ENCODE results near the gene KDM2B. TPM values are rescaled to one million over a fixed set of nuclear protein-coding genes. Genes with fewer than 3 reads are reported as not detected.

Gene KDM2B
- total and polyA plus RNA-seq, 2 of the 8 experiments (the other 6 are each of a cell fraction or from before 2014, with no cell fraction given) = 111 to 162 TPM

DNA sequence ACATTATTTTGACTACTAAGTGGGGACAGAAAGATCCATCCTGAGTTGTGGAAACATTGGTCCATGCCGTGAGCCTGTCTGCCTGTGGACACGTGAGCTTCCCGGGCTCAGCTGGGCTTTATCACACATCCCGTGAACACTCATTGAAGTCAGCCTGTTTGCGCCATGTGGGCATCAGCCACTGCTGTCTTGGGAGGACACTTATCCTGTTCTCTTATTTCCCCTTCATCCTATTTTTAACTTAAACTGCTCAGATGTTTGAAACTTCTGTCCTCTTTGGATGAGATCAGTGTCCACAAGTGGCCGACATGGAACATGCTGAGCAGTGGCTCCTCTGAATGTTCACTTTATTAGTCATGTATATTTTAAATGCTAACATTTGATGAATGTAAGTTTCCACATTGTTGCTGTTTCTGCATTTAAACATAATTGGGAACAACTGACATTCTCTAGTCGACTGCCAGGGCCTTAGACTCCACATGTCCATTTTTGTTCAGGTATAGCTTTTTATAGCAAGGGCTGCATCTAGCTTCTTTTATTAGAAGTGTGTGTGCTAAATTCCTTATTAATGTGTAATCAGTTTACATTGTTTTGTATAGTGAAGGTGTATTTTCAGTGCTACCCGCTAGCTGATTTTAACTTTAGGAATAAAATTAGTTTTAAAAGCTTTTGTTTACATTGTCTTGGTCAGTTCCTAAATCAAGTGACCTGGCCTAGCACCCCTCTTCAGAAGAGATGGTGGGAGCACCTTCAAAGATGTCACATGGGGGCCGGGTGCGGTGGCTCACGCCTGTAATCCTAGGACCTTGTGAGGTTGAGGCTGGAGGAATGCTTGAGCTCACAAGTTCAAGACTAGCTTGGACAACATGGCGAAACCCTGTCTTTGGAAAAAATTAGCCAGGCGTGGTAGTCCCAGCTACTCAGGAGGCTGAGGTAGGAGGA, 156.9 kb downstream of the KDM2B start:
- no peak overlapping the region for H3K18ac ChIP-seq (ENCODE audit: extremely low read depth, low read length)
- H3K4me1 ChIP-seq (replicated peaks in 1 of 4; ENCODE audit: control insufficient read depth in 3 of 4, insufficient read depth in 4 of 4, low read length in 3 of 4) = no peaks in the 10 kb centered on the region
- no peak overlapping the region for H2AFZ ChIP-seq (ENCODE audit: low read length)
- H3K36me3 ChIP-seq (ENCODE audit: control insufficient read depth in 2 of 4, insufficient read depth in 4 of 4, low read length in 3 of 4) = peaks cover 26 to 94% (median 64%) of the 10 kb centered on the region in 4 experiments
- no peak overlapping the region for H2BK120ac ChIP-seq (replicated peaks; ENCODE audit: low read depth, low read length)
- no peak overlapping the region for H2BK5ac ChIP-seq (ENCODE audit: low read depth, low read length)
- no peak overlapping the region for H4K91ac ChIP-seq (replicated peaks; ENCODE audit: insufficient read length, low read length)
- no peak for DNase-seq (ENCODE audit: low read depth in 1 of 2, low spot score in 2 of 2)
- H3K9me3 ChIP-seq (ENCODE audit: insufficient read depth in 2 of 2, low read depth in 1 of 2, low read length in 1 of 2) = no peaks in the 10 kb centered on the region
- no peak overlapping the region for H4K8ac ChIP-seq (ENCODE audit: extremely low read depth, insufficient read depth, low read length)
- CTCF ChIA-PET (ENCODE audit: partially characterized antibody) = interaction anchor here (0.8 to 5.5 kb wide), 4 partner anchors 8 to 257 kb away, joined by 3 to 49 read pairs (median 4); no protein-coding TSS in a partner anchor
- H3K56ac ChIP-seq (replicated peaks; ENCODE audit: insufficient read length, low read depth, low read length) = no peak overlapping the region
- no peak overlapping the region for H3K23ac ChIP-seq (ENCODE audit: insufficient read length)
- peaks cover 4 to 7% of the 10 kb centered on the region in 2 experiments for H4K20me1 ChIP-seq (replicated peaks in 1 of 2; ENCODE audit: control insufficient read depth in 1 of 2, insufficient read depth in 2 of 2, low read length in 2 of 2)
- no peak overlapping the region for H2BK15ac ChIP-seq (ENCODE audit: low read length)
- no peak overlapping the region for H3K27ac ChIP-seq (ENCODE audit: low read depth, low read length)
- no peak for FAIRE-seq
- H3K23me2 ChIP-seq (ENCODE audit: low read depth, low read length) = no peaks in the 10 kb centered on the region
- TF ChIP-seq RNF2 (IDR thresholded peaks at IDR 0.05; ENCODE audit: borderline replicate concordance, low read depth, low read length, missing control alignments, poor library complexity, severe bottlenecking) (no peak), POLR2A (IDR thresholded peaks at IDR 0.05; ENCODE audit: control extremely low read depth in 1 of 2, low read depth in 2 of 2, low read length in 2 of 2) (peak in 1 of 2 experiments; percentile 0; a peak in 1 of 3 replicates), BCL11A (IDR thresholded peaks at IDR 0.05; ENCODE audit: low read depth in 2 of 2, low read length in 2 of 2) (no peak), TEAD4 (IDR thresholded peaks at IDR 0.05; ENCODE audit: low read depth, low read length) (no peak), POLR2AphosphoS5 (IDR thresholded peaks at IDR 0.05; ENCODE audit: low read depth, low read length) (0 out of 2 replicates have a peak, but pooled peaks have one; percentile 7), MAFK (IDR thresholded peaks at IDR 0.05; ENCODE audit: low read depth, low read length) (no peak), NANOG (IDR thresholded peaks at IDR 0.05; ENCODE audit: insufficient read depth, low read depth, low read length, poor library complexity, severe bottlenecking) (no peak)
- no peak overlapping the region for H2AK5ac ChIP-seq (ENCODE audit: low read depth, low read length)
- no peak overlapping the region for H2BK20ac ChIP-seq (ENCODE audit: low read length)
- H3K79me2 ChIP-seq (ENCODE audit: control insufficient read depth in 1 of 2, insufficient read depth in 2 of 2, low read length in 2 of 2) = no peaks in the 10 kb centered on the region
- no peak overlapping the region for H3K4me2 ChIP-seq (ENCODE audit: insufficient read depth in 1 of 2, low read depth in 2 of 2, low read length in 2 of 2)
- H3K4me3 ChIP-seq (ENCODE audit: extremely low read depth in 1 of 4, insufficient read depth in 2 of 4, low read depth in 3 of 4, low read length in 4 of 4) = no peak overlapping the region
- 95% methylated on average over 13 of the region's 13 CpGs; no CpG with 5 or more reads in 1 of the 2 experiments for WGBS, 2 experiments (ENCODE audit: extremely low coverage in 1 of 2, insufficient coverage in 1 of 2, insufficient read length in 1 of 2, insufficient replicate concordance in 2 of 2, low coverage in 1 of 2, low lambda C conversion rate in 2 of 2, missing lambda C conversion rate in 1 of 2)
- no peaks in the 10 kb centered on the region for H3K27me3 ChIP-seq (replicated peaks in 1 of 4; ENCODE audit: control insufficient read depth in 3 of 4, extremely low read depth in 1 of 4, insufficient read depth in 3 of 4, low read length in 3 of 4)
- no peak overlapping the region for H2BK12ac ChIP-seq (ENCODE audit: low read depth, low read length)
- POLR2A ChIA-PET (ENCODE audit: partially characterized antibody) = interaction anchor here (0.6 to 2.8 kb wide), 11 partner anchors 8 to 107 kb away, joined by 3 to 10 read pairs (median 4); no protein-coding TSS in a partner anchor
- no peak overlapping the region for H3K4ac ChIP-seq (replicated peaks; ENCODE audit: insufficient read length, low read depth, low read length)
- peaks cover 2% of the 10 kb centered on the region; the same call in 1 of the 2 replicates for H3K79me1 ChIP-seq (ENCODE audit: low read depth, low read length)
- H4K5ac ChIP-seq (ENCODE audit: insufficient read length, low read depth, low read length) = no peak overlapping the region
- H3K9ac ChIP-seq (replicated peaks in 1 of 4; ENCODE audit: extremely low read depth in 1 of 4, low read depth in 3 of 4, low read length in 3 of 4) = no peak overlapping the region
- no peak overlapping the region for H3K14ac ChIP-seq (ENCODE audit: insufficient read length)
